CD4-positive, alpha-beta T cell treated with Interleukin-17A for 4 hours (primary cell): ENCODE results near the gene RMDN2.

ENCODE experiments used
- DNase-seq: peaks from one replicate; pipeline ENCODE4 v3.0.0-alpha.2; 2020; ENCODE audit warnings: mixed read lengths

Gene RMDN2

GRCh38 chr2:38057651-38058410, 132.7 kb downstream of the RMDN2 start:
- no peak for DNase-seq

DNA sequence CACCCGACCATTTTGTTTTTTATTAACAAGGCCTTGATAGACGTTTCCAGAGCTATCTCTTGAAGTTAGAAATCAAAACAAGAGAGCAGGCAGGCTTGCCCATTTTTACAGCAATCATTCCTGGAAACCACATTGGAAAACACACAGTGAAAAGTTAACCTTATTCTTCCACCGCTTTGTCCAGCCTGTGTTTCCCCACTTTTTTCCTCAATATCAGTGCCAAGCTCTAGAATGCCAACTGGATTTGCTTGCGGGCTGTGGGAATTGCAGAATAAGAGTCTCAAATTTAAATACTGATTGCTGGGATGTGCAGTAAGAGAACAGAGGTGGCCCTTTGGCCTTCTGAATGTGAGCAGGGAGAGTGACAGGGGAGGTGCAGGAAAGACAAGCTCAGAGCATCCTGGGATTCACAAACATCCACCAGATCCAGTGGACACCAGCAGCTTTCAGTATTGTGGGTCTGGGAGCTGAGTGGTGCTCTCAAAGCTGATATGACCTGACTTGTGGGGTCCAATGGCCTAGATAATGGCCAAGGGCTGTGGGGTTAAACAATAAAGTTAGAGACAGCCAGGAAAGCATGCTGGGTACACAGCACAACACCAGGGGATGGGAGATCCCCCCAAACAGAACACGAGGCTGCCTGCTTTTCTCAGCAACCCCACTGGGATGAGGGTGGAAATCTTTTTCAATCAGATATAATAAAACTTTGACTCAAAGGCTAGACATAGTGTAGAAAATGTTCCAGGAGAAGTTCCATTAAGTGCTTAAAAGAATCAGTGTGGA, 135.3 kb downstream of the RMDN2 start:
- no peak for DNase-seq

- DNase-seq, result no peak
These were observed 139.9 kb downstream of the RMDN2 start for GRCh38 chr2:38064801-38065501.

- no peak for DNase-seq
These were observed 140.5 kb downstream of the RMDN2 start for GRCh38 chr2:38065502-38066135.

DNA sequence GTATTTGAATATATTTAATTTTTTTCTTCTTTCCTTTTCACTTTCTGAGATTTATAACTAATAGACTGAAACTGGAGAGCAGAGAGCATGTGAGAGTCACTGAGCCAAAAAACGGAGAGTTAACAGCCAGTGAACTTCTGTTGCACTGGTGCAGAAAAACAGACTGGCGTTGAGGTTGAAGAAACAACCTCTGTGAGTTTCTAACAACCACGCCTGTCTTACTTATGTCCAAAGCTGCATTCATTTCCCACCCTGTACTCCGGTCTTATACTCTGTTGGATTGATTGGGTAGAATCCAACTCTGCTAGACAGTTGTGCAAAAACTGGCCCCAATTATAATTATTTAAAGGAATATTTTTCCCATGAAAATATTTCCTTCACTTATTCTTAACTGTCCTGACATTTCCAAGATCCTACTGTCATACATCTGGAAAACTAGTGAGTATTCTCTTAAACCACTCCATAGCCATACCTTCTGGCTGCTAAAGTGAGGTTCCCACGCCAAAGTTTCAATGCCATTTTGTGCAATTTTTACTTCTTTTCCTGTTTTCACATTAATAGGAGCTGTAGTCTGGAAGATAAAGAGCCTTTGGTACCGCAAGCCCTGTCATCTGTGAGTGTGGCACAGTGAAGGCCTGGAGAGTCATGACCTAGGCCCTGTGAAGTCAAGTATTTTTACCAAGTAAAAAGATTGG, 141.5 kb downstream of the RMDN2 start:
- no peak for DNase-seq
